ENCODE results near the gene MX2.
"Not testable (repeated sequence)": the region's sequence is repeated elsewhere in the genome, so short reads cannot be mapped to it uniquely, and the experiment has no call there.

Gene MX2

GRCh38 chr21:41418393-41418792 is 56.6 kb downstream of the MX2 start:
- DNase-seq (ENCODE audit: low read depth), result no peak

GRCh38 chr21:41418956-41419680 is 57.3 kb downstream of the MX2 start:
- no peak for DNase-seq (ENCODE audit: low read depth)

- peak; percentile 53 for DNase-seq (ENCODE audit: low read depth)
Measured at GRCh38 chr21:41419921-41420862, 58.4 kb downstream of the MX2 start.

GRCh38 chr21:41420998-41421397 is 59.2 kb downstream of the MX2 start:
- not testable (repeated sequence) for DNase-seq (ENCODE audit: low read depth)

GRCh38 chr21:41422546-41423304 is 60.9 kb downstream of the MX2 start:
- no peak for DNase-seq (ENCODE audit: low read depth)

GRCh38 chr21:41423305-41423636 is 61.4 kb downstream of the MX2 start:
- not testable (repeated sequence) for DNase-seq (ENCODE audit: low read depth)

GRCh38 chr21:41425588-41425953 is 63.7 kb downstream of the MX2 start:
- no peak for DNase-seq (ENCODE audit: low read depth)

GRCh38 chr21:41425954-41426675 is 64.3 kb downstream of the MX2 start, which contains the start of gene MX1:
Gene MX1 (plus strand): TSS chr21:41426239. CDS start chr21:41432071, 5,832 bp downstream.
- peak; percentile 77 for DNase-seq (ENCODE audit: low read depth)

GRCh38 chr21:41426676-41427404 is 65.0 kb downstream of the MX2 start:
- no peak for DNase-seq (ENCODE audit: low read depth)

- no peak for DNase-seq (ENCODE audit: low read depth)
Measured at GRCh38 chr21:41427556-41427955, 65.7 kb downstream of the MX2 start.

- DNase-seq (ENCODE audit: low read depth), result no peak
Measured at GRCh38 chr21:41428311-41428710, 66.5 kb downstream of the MX2 start.

GRCh38 chr21:41428847-41429246 is 67.0 kb downstream of the MX2 start:
- no peak for DNase-seq (ENCODE audit: low read depth)

- no peak for DNase-seq (ENCODE audit: low read depth)
Measured at GRCh38 chr21:41429305-41429704, 67.5 kb downstream of the MX2 start.

GRCh38 chr21:41429925-41430491 is 68.2 kb downstream of the MX2 start:
- no peak for DNase-seq (ENCODE audit: low read depth)

- no peak for DNase-seq (ENCODE audit: low read depth)
Measured at GRCh38 chr21:41431788-41432548, 70.1 kb downstream of the MX2 start.

GRCh38 chr21:41432562-41433460 is 71.0 kb downstream of the MX2 start:
- no peak for DNase-seq (ENCODE audit: low read depth)

- DNase-seq (ENCODE audit: low read depth), result no peak
Measured at GRCh38 chr21:41433566-41433965, 71.7 kb downstream of the MX2 start.

- DNase-seq (ENCODE audit: low read depth), result no peak
Measured at GRCh38 chr21:41435706-41436105, 73.9 kb downstream of the MX2 start.

- no peak for DNase-seq (ENCODE audit: low read depth)
Measured at GRCh38 chr21:41437729-41438128, 75.9 kb downstream of the MX2 start.
